ENCODE results near the gene KIDINS220.
A peak's percentile ranks its signal among the peaks of the same experiment; 100 is the strongest.

KIDINS220 gene

DNA sequence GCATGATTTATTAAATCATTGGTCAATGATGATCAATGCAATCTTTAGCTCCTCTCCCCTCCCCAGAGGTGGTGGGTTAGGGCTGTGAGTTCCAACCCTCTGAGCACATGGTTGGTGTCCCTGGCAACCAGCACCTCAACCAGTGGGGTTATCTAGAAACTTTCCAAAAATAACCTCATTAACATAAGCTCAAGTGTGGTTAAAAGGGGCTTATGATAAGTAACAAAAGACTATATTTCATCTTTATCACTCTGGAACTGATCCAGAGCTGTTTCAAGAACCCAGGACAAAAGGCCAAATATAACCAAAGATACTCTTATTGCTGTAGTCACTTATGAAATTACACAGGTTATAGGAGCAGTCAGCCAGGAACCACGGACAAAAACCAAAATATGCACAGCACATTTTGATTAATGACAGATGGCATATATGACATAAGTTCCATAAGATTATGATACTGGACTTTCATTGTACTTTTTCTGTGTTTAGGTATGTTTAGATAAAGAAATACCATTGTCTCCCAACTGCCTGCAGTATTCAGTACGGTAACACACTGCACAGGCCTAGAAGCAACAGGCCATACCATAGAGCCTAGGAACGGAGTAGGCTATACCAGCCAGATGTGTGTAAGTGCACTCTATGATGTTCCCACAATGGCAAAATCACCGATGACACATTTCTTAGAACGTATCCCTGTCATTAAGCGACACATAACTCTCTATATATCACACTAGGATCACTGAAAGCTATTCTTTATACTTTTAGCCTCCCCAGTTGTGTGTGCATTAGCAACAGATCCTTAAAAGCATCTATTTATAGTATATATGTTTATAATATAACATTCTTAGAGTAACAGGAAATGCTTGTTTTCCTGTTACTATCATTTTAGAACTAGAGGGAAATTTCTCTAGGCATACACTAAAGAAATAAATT, 31.9 kb downstream of the KIDINS220 start:
- DNase-seq (ENCODE audit: low spot score): no peak

- peak; percentile 92 for DNase-seq (ENCODE audit: low spot score)
Observed at GRCh38 chr2:8803658-8804379, 33.6 kb downstream of the KIDINS220 start.

DNA sequence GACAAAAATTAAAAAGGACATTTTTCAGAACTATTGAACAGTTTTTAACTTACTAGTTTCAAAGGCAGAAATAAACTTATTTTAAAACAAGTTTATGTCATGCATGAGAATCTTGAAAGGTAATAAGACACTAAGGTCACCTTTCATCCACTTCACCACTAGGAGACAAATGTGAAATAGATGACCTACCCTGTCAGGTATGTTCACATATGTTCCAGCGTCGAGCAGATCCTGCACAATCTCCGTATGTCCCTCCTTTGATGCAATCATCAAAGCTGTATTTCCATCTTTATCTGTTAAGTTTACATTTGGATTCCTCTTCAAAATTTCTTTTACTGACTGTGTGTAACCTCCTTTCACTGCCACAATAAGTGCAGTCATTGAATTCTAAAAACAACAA, 34.7 kb downstream of the KIDINS220 start:
- DNase-seq (ENCODE audit: low spot score): no peak

GRCh38 chr2:8800821-8801220, 36.6 kb downstream of the KIDINS220 start:
- DNase-seq (ENCODE audit: low spot score): no peak

DNA sequence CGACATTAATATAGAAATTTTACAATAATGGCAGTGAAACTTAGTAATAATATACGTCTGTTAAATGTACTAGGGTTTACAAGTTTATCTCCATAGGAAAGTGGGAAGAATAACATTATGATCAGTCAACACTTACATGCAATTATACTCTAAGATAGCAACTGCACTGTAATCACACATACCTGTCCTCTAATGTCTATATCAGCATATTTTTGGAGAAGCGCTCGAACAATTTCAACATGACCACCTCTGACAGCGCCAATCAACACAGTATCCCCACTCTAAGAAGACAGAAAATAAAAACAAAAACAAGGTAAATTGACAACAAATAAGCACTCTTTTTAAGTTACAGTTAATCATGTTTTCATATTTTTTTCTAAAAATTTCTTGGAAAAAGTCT, 37.2 kb downstream of the KIDINS220 start:
- DNase-seq (ENCODE audit: low spot score): no peak

DNA sequence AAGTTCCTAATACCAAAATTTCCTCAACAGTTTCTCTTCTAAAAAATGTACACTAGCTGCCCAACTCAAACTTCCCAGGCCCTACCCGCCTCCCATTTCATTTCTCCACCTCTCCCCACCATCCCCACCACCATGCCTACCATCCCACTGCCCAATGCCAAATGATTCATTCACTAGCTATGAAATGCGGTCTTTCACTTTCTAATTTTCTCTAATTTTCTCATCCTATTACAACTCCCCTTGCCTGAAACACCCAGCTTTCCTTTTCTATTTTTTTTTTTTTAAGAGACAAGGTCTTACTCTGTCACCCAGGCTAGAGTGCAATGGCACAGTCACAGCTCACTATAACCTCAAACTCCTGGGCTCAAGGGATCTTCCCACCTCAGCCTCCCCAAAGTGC, 38.4 kb downstream of the KIDINS220 start:
- DNase-seq (ENCODE audit: low spot score): no peak

DNA sequence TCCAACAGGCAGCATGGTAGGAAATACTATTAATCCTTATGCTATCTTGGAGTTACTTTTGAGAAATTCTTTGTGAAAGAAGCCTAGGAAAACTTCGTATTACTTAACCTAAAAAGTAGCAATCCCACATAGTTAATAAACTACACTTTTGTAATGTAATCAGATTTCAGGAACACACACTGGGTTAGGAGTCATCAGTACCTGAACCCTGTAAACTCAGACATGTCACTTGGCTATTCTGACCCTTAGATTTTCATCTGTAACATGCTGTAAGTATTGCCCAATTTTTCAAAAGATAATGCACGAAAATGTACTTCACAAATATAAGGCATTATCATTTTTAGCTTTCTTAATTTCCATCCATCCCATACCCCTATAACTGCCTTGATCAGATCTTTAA, 39.0 kb downstream of the KIDINS220 start:
- DNase-seq (ENCODE audit: low spot score): no peak

GRCh38 chr2:8797682-8798081, 39.7 kb downstream of the KIDINS220 start:
- DNase-seq (ENCODE audit: low spot score): no peak

DNA sequence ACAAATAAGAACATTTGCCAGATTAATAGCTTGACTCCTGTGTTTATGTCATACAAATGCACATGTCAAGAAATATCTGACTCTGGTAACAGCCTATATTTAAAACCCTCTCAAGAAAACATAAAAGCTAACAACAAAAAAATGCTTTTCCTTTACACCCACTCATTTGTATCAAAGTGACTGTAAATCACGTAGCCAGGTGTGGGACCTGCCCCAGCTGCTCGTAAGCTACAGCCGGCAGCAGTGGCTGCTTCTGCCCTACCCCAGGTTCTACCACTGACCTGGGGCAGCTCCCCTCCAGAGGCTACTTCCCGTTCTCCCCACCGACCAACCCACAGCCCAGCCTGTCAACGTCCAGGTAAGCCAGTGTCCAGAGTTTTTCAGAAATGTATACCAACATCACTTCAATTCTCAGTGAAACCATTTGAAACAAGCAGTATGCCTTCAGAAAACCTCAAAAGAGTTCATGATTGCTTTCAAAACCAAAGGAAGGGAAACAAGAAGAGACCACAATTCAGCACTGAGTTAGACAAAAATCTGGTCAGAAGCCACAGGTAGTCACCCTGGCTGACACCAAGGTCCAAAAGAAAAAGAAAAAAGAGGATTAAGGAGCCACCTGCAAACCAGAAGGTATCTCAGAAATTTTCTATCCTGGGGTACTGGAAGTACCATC, 40.4 kb downstream of the KIDINS220 start:
- DNase-seq (ENCODE audit: low spot score): no peak

- DNase-seq (ENCODE audit: low spot score): no peak
Observed at GRCh38 chr2:8796315-8796848, 41.0 kb downstream of the KIDINS220 start.

DNA sequence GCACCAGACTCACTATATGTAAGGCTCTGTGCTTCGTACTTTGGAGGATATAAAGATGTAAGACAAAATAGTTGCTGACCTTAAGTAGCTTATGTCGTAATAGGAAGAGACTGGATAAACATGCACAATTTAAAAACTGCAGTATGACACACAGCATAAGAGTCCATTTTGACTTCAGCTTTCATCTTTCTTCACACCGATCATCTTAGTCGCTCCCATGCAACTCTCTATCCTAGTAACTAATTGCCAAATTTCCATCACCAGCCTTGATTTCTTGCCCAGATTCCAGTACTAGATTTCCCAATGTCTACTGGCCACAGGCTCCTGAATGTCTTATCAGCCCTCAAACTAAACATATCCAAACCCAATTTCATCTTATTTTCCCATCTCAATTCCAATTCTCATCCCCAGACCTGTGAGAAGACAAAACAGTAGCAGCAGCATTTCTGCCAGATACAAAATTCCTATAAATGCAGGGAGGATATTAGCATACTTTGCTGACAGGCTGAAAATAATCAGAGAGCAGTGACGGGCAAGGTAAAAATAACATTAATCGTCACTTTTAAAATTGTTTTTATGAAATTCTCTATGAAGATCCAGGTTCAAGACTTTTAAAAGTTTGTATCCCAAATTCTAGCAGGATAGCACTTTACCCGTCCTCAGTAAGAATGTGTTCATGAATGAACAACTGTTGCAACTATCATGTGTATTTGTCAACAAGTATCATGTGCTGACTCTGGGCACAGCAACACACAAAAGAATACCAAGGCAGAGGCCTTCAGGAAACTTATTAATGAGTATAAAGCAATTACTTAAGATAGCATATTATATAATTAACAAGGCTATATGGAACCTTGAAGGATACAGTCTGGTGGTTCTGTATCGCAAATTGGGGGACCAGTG, 42.2 kb downstream of the KIDINS220 start:
- no peak for DNase-seq (ENCODE audit: low spot score)

DNA sequence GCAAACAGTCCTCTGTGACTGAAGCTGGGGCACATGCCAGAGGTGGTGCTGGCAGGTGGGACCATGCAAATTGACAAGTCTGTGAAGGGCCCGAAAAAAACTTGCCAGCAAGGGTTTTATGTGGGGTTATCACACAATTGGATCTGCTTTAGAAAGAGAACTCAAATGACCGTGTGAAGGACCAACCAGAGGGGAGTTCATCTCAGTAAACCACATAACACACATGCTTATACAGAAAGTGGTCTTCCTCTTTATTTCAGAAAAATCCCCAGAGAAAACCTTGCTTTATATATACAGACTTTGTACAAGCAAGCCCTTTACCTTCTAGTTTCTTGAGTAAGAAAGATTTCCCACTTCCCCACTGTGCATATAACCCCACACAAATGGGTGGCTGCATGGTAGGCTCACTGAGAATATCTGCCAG, 46.7 kb downstream of the KIDINS220 start:
- no peak for DNase-seq (ENCODE audit: low spot score)

DNA sequence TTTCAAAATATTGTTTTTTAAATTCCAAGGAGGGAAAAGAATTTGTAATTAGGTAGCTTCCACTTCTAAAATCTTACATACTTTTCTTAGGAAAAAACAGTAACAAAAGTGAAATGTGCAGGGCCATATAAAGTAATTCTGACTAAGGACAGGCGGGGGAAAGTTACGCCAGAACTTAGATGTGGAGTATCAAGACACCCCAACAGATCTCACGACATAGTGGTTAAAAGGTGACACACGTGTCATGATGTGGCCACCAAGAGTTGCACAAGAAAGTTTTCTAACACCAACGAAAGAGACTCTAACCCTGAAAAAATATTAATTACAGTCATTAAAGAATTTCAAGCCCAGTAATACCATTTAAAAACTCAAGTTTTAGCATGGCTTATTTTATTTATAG, 51.0 kb downstream of the KIDINS220 start:
- no peak for DNase-seq (ENCODE audit: low spot score)

DNA sequence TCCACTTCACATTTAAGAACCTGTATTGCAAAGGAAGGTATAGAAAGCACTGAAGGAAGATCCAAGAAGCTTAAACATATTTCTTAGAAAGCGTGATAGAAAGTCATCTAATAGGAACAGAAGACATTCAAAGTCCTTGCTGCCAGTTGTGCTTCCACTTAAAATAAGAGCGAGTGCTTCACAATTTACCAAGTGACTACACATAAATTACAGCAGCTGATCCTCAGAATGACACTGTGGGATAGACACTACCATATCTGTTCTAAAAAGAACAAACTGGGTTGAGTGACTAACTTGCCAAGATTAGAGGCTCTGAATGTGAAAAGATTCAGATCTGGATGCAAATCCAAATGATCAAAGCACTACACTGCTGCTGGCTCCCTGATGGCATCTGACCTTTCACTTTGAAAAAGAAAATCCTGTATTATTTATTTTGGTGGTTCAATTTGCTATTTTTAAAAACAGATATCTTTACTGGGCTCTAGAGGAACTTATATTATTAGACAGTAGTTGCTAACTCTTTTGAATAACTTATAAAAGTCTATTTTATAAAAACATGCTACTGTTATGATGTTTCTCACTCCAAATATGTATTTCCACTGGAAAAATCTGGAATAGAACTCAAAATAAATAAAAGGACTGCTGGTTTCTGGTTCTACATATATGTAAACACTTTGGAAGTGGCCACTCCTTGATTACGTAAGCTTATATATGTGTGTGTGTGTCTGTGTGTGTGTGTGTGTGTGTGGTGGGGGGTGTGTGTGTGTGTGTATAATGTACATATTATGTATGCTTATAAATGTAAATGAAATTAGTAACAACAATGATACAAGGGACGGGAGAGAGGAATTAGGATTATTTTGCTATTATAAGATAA, 57.4 kb downstream of the KIDINS220 start:
- no peak for DNase-seq (ENCODE audit: low spot score)

- DNase-seq (ENCODE audit: low spot score): no peak
Observed at GRCh38 chr2:8774371-8774770, 63.0 kb downstream of the KIDINS220 start.

DNA sequence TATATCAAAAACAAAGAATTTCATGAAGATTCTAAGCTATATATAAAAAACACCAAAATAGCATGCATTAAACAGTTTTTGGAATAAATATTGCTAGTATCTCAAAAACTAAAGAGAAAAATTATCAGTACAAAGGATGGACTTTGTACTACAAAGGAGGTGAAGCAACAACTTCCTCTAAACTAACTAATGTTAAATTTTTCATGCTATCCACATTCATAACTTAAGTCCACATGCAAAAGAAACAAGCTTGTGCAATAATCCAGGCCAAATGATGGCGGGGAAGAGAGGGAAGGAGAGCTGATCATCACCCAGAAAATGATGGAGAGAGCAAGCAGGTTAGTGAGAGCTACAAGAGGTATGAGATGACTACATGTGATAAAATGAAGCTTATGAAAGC, 70.1 kb downstream of the KIDINS220 start:
- no peak for DNase-seq (ENCODE audit: low spot score)

- peak; percentile 43 for DNase-seq (ENCODE audit: low spot score)
Observed at GRCh38 chr2:8761529-8762164, 75.8 kb downstream of the KIDINS220 start.

DNA sequence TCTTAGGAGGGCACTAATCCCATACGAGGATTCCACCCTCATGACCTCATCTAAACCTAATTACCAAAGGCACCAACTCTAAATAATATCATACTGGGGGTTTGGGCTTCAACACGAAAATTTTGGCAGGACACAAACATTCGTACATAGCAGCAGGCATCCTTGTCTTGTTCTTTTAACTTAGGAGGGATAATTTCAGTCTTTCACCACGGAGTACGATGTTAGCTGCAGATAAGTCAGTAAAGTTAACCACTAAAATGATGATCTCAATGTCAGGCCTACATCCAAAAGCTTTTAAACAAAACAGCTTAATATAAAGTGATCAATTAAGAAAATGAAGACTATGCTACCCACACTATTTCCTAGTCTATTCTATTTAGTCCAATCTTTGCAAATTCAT, 80.7 kb downstream of the KIDINS220 start:
- DNase-seq (ENCODE audit: low spot score): no peak

DNA sequence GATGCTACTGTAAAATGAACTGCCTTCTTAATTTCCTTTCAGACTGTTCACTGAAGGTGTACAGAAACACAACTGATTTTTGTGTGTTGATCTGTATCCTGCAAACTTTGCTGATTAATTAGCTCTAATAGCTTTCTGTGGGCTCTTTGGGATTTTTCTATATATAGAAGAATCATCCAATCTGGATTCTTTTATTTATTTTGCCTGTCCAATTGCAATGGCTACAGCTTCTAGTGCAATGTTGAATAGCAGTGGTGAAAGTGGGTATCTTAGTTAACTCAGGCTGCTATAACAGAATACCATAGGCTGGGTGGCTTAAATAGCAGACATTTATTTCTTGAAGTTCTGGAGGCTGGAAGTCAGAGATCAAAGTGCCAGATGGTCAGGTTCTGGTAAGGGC, 81.2 kb downstream of the KIDINS220 start:
- no peak for DNase-seq (ENCODE audit: low spot score)

Measured in hematopoietic multipotent progenitor cell treated with erythropoietin and hydrocortisone succinate and interleukin-3 and kit ligand, for 15 days (in vitro differentiated cells).